ENCODE data around the gene KCNMA1. TPM values are rescaled to one million over a fixed set of nuclear protein-coding genes. Genes with fewer than 3 reads are reported as not detected.

KCNMA1 gene
- total RNA-seq, 1 experiment from 2014 or later = 20.7 TPM

DNA sequence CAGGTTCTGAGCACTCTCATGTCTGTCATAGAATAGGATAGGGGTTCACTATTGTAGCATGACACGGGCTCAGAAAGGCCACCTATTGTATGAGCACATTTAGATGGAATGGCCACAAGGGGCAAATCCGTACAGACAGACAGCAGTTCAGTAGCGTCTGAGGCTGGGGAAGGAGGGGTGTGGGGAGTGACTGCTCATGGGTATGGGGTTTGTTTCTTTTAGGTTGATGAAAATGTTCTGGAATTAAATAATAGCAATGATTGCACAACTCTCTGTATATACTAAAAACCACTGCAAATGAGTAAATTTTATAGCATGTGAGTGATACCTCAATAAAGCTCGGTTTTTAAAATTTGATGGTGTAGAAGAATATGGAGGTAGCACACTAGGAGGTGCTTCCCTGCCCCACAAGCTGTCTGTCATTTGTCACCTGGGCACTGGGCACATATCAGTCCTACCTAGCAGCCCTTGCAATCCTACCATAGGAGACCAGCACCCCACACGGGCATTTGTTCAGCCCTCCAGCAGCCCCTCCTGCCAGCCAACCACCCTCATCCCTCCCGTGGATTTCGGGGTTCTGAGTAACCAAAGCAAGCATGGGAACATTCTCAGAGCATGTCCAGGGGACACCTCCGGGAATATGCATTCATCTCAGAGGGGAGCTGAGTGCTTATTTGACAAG lies 35.2 kb downstream of the KCNMA1 start:
- ChIA-PET CTCF (no interaction called here), POLR2A (no interaction called here)
- Mint-ChIP-seq H3K9me3 (ENCODE audit: unreplicated experiment) (no peaks in the 10 kb centered on the region), H3K27ac (ENCODE audit: unreplicated experiment) (no peak overlapping the region), H3K4me3 (ENCODE audit: unreplicated experiment) (no peak overlapping the region), H3K36me3 (ENCODE audit: insufficient read depth, unreplicated experiment) (no peaks in the 10 kb centered on the region), H3K27me3 (ENCODE audit: insufficient read depth, unreplicated experiment) (no peaks in the 10 kb centered on the region), H3K4me1 (ENCODE audit: low read depth, unreplicated experiment) (peaks cover 8% of the 10 kb centered on the region)
- H3K9me3 ChIP-seq = no peaks in the 10 kb centered on the region
- BruUV-seq (replicated peaks) = no TSS peak
- DNase-seq = no peak
- no peaks in the 10 kb centered on the region for H3K36me3 ChIP-seq (ENCODE audit: control insufficient read depth, insufficient read depth, low read length)
- intact Hi-C loops (cut with micrococcal nuclease; ENCODE audit: unreplicated experiment) = no loop called here
- H3K4me1 ChIP-seq = peaks cover 17% of the 10 kb centered on the region
- H3K27me3 ChIP-seq (replicated peaks; ENCODE audit: control insufficient read depth, insufficient read depth, low read length) = no peaks in the 10 kb centered on the region
- TF ChIP-seq, protein P1, sequence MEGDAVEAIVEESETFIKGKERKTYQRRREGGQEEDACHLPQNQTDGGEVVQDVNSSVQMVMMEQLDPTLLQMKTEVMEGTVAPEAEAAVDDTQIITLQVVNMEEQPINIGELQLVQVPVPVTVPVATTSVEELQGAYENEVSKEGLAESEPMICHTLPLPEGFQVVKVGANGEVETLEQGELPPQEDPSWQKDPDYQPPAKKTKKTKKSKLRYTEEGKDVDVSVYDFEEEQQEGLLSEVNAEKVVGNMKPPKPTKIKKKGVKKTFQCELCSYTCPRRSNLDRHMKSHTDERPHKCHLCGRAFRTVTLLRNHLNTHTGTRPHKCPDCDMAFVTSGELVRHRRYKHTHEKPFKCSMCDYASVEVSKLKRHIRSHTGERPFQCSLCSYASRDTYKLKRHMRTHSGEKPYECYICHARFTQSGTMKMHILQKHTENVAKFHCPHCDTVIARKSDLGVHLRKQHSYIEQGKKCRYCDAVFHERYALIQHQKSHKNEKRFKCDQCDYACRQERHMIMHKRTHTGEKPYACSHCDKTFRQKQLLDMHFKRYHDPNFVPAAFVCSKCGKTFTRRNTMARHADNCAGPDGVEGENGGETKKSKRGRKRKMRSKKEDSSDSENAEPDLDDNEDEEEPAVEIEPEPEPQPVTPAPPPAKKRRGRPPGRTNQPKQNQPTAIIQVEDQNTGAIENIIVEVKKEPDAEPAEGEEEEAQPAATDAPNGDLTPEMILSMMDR (IDR thresholded peaks at IDR 0.05; ENCODE audit: insufficient read depth in 1 of 2, low read depth in 1 of 2, low read length in 1 of 2, severe bottlenecking in 1 of 2, unreplicated experiment in 1 of 2) = no peak
- no peak overlapping the region for H3K4me3 ChIP-seq (ENCODE audit: low read depth, low read length)

DNA sequence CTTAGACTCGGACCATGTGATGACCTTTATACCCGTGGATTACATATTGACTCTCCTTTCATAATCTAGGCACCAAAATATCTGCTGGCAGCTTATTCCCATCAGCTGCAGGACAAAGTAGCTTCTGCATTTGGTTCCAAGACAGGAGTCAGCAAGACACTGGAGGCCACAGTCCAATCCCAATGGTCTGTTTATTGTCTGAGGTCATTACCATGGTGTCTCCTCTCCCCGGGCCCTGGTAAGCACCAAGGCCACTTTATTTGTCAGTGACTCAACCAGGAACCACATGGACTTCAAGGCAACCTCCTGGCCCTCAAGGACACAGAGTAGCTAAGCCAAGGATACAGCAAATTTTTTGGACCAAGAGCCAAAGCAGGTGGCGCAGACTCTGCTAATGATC lies 36.1 kb downstream of the KCNMA1 start:
- no peak for DNase-seq
- no peak overlapping the region for H3K4me3 Mint-ChIP-seq (ENCODE audit: unreplicated experiment)
- TF ChIP-seq, protein P1 (IDR thresholded peaks at IDR 0.05; ENCODE audit: insufficient read depth in 1 of 2, low read depth in 1 of 2, low read length in 1 of 2, severe bottlenecking in 1 of 2, unreplicated experiment in 1 of 2) = no peak
- intact Hi-C loops (cut with micrococcal nuclease; ENCODE audit: unreplicated experiment) = no loop called here
- no peaks in the 10 kb centered on the region for H3K9me3 Mint-ChIP-seq (ENCODE audit: unreplicated experiment)
- Histone ChIP-seq H3K9me3 (no peaks in the 10 kb centered on the region), H3K4me3 (ENCODE audit: low read depth, low read length) (no peak overlapping the region), H3K4me1 (peaks cover 8% of the 10 kb centered on the region), H3K27me3 (replicated peaks; ENCODE audit: control insufficient read depth, insufficient read depth, low read length) (no peaks in the 10 kb centered on the region), H3K36me3 (ENCODE audit: control insufficient read depth, insufficient read depth, low read length) (no peaks in the 10 kb centered on the region)
- CTCF ChIA-PET = no interaction called here
- H3K27me3 Mint-ChIP-seq (ENCODE audit: insufficient read depth, unreplicated experiment) = no peaks in the 10 kb centered on the region
- H3K36me3 Mint-ChIP-seq (ENCODE audit: insufficient read depth, unreplicated experiment) = no peaks in the 10 kb centered on the region
- H3K27ac Mint-ChIP-seq (ENCODE audit: unreplicated experiment) = no peak overlapping the region
- H3K4me1 Mint-ChIP-seq (ENCODE audit: low read depth, unreplicated experiment) = no peaks in the 10 kb centered on the region
- POLR2A ChIA-PET = no interaction called here
- no TSS peak for BruUV-seq (replicated peaks)

DNA sequence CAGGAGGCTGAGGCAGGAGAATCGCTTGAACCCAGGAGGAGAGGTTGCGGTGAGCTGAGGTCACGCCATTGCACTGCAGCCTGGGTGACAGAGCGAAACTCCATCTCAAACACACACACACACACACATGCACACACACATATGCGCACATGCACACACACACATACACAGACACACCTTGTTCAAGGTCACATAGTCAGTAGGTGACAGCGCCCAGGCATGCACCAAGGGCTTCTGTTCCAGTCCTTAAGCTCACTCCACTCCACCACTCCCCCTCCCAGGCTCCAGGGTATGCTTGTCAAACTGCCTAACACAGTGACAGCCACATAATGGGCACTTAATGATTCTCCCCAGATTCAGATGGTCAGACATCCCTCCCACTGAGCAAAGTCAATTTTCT lies 37.0 kb downstream of the KCNMA1 start:
- Histone ChIP-seq H3K27me3 (replicated peaks; ENCODE audit: control insufficient read depth, insufficient read depth, low read length) (no peaks in the 10 kb centered on the region), H3K4me1 (peaks cover 8% of the 10 kb centered on the region), H3K36me3 (ENCODE audit: control insufficient read depth, insufficient read depth, low read length) (no peaks in the 10 kb centered on the region), H3K9me3 (no peaks in the 10 kb centered on the region), H3K4me3 (ENCODE audit: low read depth, low read length) (no peak overlapping the region)
- H3K4me1 Mint-ChIP-seq (ENCODE audit: low read depth, unreplicated experiment) = no peaks in the 10 kb centered on the region
- POLR2A ChIA-PET = no interaction called here
- no peaks in the 10 kb centered on the region for H3K27me3 Mint-ChIP-seq (ENCODE audit: insufficient read depth, unreplicated experiment)
- TF ChIP-seq, protein P1 (IDR thresholded peaks at IDR 0.05; ENCODE audit: insufficient read depth in 1 of 2, low read depth in 1 of 2, low read length in 1 of 2, severe bottlenecking in 1 of 2, unreplicated experiment in 1 of 2) = no peak
- H3K36me3 Mint-ChIP-seq (ENCODE audit: insufficient read depth, unreplicated experiment) = no peaks in the 10 kb centered on the region
- H3K4me3 Mint-ChIP-seq (ENCODE audit: unreplicated experiment) = no peak overlapping the region
- no TSS peak for BruUV-seq (replicated peaks)
- H3K27ac Mint-ChIP-seq (ENCODE audit: unreplicated experiment) = no peak overlapping the region
- CTCF ChIA-PET = no interaction called here
- no peak for DNase-seq
- intact Hi-C loops (cut with micrococcal nuclease; ENCODE audit: unreplicated experiment) = no loop called here
- H3K9me3 Mint-ChIP-seq (ENCODE audit: unreplicated experiment) = no peaks in the 10 kb centered on the region
